ENCODE results near the gene CYP2A6.

CYP2A6 gene

GRCh38 chr19:40802300-40803169 is 47.7 kb downstream of the CYP2A6 start:
- peaks cover 2% of the 10 kb centered on the region for H3K36me3 Mint-ChIP-seq
- H3K4me3 Mint-ChIP-seq: peak overlapping the region; percentile 92
- no peaks in the 10 kb centered on the region for H3K27me3 Mint-ChIP-seq
- no peaks in the 10 kb centered on the region for H3K9me3 Mint-ChIP-seq
- H3K27ac Mint-ChIP-seq: peak overlapping the region; percentile 86
- peaks cover 82% of the 10 kb centered on the region for H3K4me1 Mint-ChIP-seq

GRCh38 chr19:40801426-40802299 is 48.6 kb downstream of the CYP2A6 start:
- Mint-ChIP-seq H3K4me1 (peaks cover 78% of the 10 kb centered on the region), H3K36me3 (peaks cover 2% of the 10 kb centered on the region), H3K27me3 (no peaks in the 10 kb centered on the region), H3K27ac (peak overlapping the region; percentile 84), H3K9me3 (no peaks in the 10 kb centered on the region), H3K4me3 (peak overlapping the region; percentile 92)

- Mint-ChIP-seq H3K36me3 (peaks cover 2% of the 10 kb centered on the region), H3K4me1 (peaks cover 72% of the 10 kb centered on the region), H3K27me3 (no peaks in the 10 kb centered on the region), H3K9me3 (no peaks in the 10 kb centered on the region), H3K27ac (no peak overlapping the region), H3K4me3 (peak overlapping the region; percentile 92)
Observed at GRCh38 chr19:40800997-40801377, 49.3 kb downstream of the CYP2A6 start.

- Mint-ChIP-seq H3K36me3 (peaks cover 2% of the 10 kb centered on the region), H3K27me3 (no peaks in the 10 kb centered on the region), H3K4me1 (peaks cover 66% of the 10 kb centered on the region), H3K9me3 (no peaks in the 10 kb centered on the region), H3K4me3 (peak overlapping the region; percentile 92), H3K27ac (peak overlapping the region; percentile 97)
Observed at GRCh38 chr19:40800339-40800996, 49.8 kb downstream of the CYP2A6 start.

GRCh38 chr19:40799558-40800338 is 50.5 kb downstream of the CYP2A6 start:
- Mint-ChIP-seq H3K4me3 (peak overlapping the region; percentile 92), H3K9me3 (no peaks in the 10 kb centered on the region), H3K4me1 (peaks cover 59% of the 10 kb centered on the region), H3K27me3 (no peaks in the 10 kb centered on the region), H3K27ac (peak overlapping the region; percentile 97), H3K36me3 (peaks cover 2% of the 10 kb centered on the region)

- Mint-ChIP-seq H3K36me3 (peaks cover 2% of the 10 kb centered on the region), H3K4me1 (peaks cover 51% of the 10 kb centered on the region)
Observed at GRCh38 chr19:40798683-40799557, 51.3 kb downstream of the CYP2A6 start, which contains the start of gene EGLN2. Gene EGLN2 (plus strand): TSS chr19:40799191. CDS start chr19:40800573, 1,382 bp downstream.

GRCh38 chr19:40797963-40798682 is 52.1 kb downstream of the CYP2A6 start:
- peak overlapping the region; percentile 94 for H3K27ac Mint-ChIP-seq
- H3K36me3 Mint-ChIP-seq: peaks cover 2% of the 10 kb centered on the region
- H3K4me1 Mint-ChIP-seq: peaks cover 44% of the 10 kb centered on the region

More at GRCh38 chr19:40798683-40799557, 51.3 kb downstream of the CYP2A6 start, which contains the start of gene EGLN2:
- H3K27me3 Mint-ChIP-seq: no peaks in the 10 kb centered on the region
- peak within 1 kb of the TSS; percentile 97 for H3K27ac Mint-ChIP-seq
- peak within 1 kb of the TSS; percentile 96 for H3K4me3 Mint-ChIP-seq
- H3K9me3 Mint-ChIP-seq: no peaks in the 10 kb centered on the region

GRCh38 chr19:40797166-40797962 is 52.9 kb downstream of the CYP2A6 start:
- H3K27me3 Mint-ChIP-seq: no peaks in the 10 kb centered on the region
- H3K27ac Mint-ChIP-seq: peak overlapping the region; percentile 94
- peaks cover 44% of the 10 kb centered on the region for H3K4me1 Mint-ChIP-seq
- H3K36me3 Mint-ChIP-seq: peaks cover 1% of the 10 kb centered on the region
- H3K4me3 Mint-ChIP-seq: peak overlapping the region; percentile 96
- H3K9me3 Mint-ChIP-seq: no peaks in the 10 kb centered on the region

More at GRCh38 chr19:40797963-40798682, 52.1 kb downstream of the CYP2A6 start:
- peak overlapping the region; percentile 96 for H3K4me3 Mint-ChIP-seq
- no peaks in the 10 kb centered on the region for H3K27me3 Mint-ChIP-seq
- no peaks in the 10 kb centered on the region for H3K9me3 Mint-ChIP-seq
